Right lobe of liver (tissue), 6 donors: Measurements from ENCODE around the gene ZNF652. TPM values are rescaled to one million over a fixed set of nuclear protein-coding genes. Genes with fewer than 3 reads are reported as not detected.
A peak's percentile ranks its signal among the peaks of the same experiment; 100 is the strongest.
"Not testable (repeated sequence)": the region's sequence is repeated elsewhere in the genome, so short reads cannot be mapped to it uniquely, and the experiment has no call there.

ENCODE experiments used
- ATAC-seq, 4 donors: fragments of 200-7000 bp; cut with Tn5 transposase; one replicate each; pipeline ENCODE4 v1.9.1; 2020; ENCODE audit warnings: mild to moderate bottlenecking in 4 of 4, moderate library complexity in 4 of 4
- DNase-seq, 3 donors: peaks; one replicate each; pipeline ENCODE4 v3.0.0-alpha.2; 2020
- H3K27ac ChIP-seq, 3 donors: fragments of 200-600 bp; one replicate each; pipeline ENCODE4 v1.8.0; 2022
- H3K27me3 ChIP-seq, 2 donors: fragments of 200-600 bp; one replicate each; pipeline ENCODE4 v1.8.0; 2022
- H3K36me3 ChIP-seq, 4 donors: fragments of 200-600 bp; sonication (generic) in 1 of 4; one replicate each; pipeline versions ENCODE4 v1.5.1 to v1.8.0; 2017 to 2022; ENCODE audit warnings: control low read depth in 1 of 4
- H3K4me1 ChIP-seq, 4 donors: fragments of 200-600 bp; sonication (generic) in 1 of 4; one replicate each; pipeline versions ENCODE4 v1.5.1 to v1.8.0; 2017 to 2022; ENCODE audit warnings: control low read depth in 1 of 4
- H3K4me3 ChIP-seq, 3 donors: fragments of 200-600 bp; one replicate each; pipeline ENCODE4 v1.8.0; 2022
- H3K9me3 ChIP-seq, 4 donors: fragments of 200-600 bp; sonication (generic) in 1 of 4; one replicate each; pipeline versions ENCODE4 v1.5.1 to v1.8.0; 2017 to 2022; ENCODE audit warnings: control low read depth in 1 of 4
- POLR2A ChIP-seq: fragments of 450-650 bp; IDR thresholded peaks from one replicate; pipeline ENCODE4 v1.6.1; 2017; ENCODE audit warnings: antibody characterized with exemption, mild to moderate bottlenecking
- whole genome bisulfite sequencing: methylation state at CpG from one replicate; pipeline ENCODE4 v1.1.6; 2018; ENCODE audit warnings: low coverage, low lambda C conversion rate; ENCODE audit not compliant: insufficient coverage; ENCODE audit errors: missing lambda C conversion rate; 5-methylcytosine and 5-hydroxymethylcytosine counted together
- intact Hi-C, 2 donors: fragments of 100-400 bp; cut with DNase I; formaldehyde crosslinking; loops; one replicate each; pipeline versions ENCODE4 v1.11.2 to v1.14.1; 2022
- total RNA-seq, 6 experiments: library from RNA; depleted of rRNA in 2 of 6; stranded (reverse); fragments of >200 nt in 2 of 6; fragmentation: NEBNext Ultra II Directional in 3 of 6; extraction: Animal tissue kit (Norgen Biotek cat#: 25700) in 3 of 6; gene quantifications; one replicate each; pipeline versions ENCODE4 v1.1.0 to v1.2.4, GENCODE V29; 2016 to 2023
- TF ChIP-seq, protein P1 (sequence below), 4 donors: fragments of 200-600 bp in 3 of 4; fragments of 450-650 bp in 1 of 4; IDR thresholded peaks; one replicate each; pipeline versions ENCODE4 v1.5.1 to v1.8.0; 2016 to 2022; ENCODE audit warnings: antibody characterized with exemption in 4 of 4, mild to moderate bottlenecking in 2 of 4
- donor health status: DM: no; HTN: yes; CAD: no.
- donor health status: DM: no; HTN: no; CAD: no.
- donor health status: DM: no; HTN: no; CAD: no.
- donor health status: DM: no; HTN: yes; CAD: no.
- donor health status: DM: no; HTN: yes; CAD: no.

ZNF652 gene
- total RNA-seq, 6 experiments from 2014 or later = 16.9 to 36.8 (median 24.3) TPM

- WGBS = 43% methylated on average over 3 of the region's 8 CpGs
- Histone ChIP-seq H3K4me3 (no peak overlapping the region), H3K27ac (no peak overlapping the region), H3K9me3 (no peaks in the 10 kb centered on the region), H3K27me3 (no peaks in the 10 kb centered on the region), H3K36me3 (no peaks in the 10 kb centered on the region), H3K4me1 (peaks cover 0 to 4% (median 0%) of the 10 kb centered on the region in 4 donors)
- DNase-seq (no peak), ATAC-seq (no peak)
- intact Hi-C loops = loop anchor here in 1 of 2 donors (5.0 kb wide), 1 partner anchor 76 kb away; no protein-coding TSS in a partner anchor
- TF ChIP-seq, protein P1, sequence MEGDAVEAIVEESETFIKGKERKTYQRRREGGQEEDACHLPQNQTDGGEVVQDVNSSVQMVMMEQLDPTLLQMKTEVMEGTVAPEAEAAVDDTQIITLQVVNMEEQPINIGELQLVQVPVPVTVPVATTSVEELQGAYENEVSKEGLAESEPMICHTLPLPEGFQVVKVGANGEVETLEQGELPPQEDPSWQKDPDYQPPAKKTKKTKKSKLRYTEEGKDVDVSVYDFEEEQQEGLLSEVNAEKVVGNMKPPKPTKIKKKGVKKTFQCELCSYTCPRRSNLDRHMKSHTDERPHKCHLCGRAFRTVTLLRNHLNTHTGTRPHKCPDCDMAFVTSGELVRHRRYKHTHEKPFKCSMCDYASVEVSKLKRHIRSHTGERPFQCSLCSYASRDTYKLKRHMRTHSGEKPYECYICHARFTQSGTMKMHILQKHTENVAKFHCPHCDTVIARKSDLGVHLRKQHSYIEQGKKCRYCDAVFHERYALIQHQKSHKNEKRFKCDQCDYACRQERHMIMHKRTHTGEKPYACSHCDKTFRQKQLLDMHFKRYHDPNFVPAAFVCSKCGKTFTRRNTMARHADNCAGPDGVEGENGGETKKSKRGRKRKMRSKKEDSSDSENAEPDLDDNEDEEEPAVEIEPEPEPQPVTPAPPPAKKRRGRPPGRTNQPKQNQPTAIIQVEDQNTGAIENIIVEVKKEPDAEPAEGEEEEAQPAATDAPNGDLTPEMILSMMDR (IDR thresholded peaks at IDR 0.05) = no peak
- TF ChIP-seq POLR2A = no peak
Observed at GRCh38 chr17:49393491-49394255, 31.6 kb upstream of the ZNF652 start.

DNA sequence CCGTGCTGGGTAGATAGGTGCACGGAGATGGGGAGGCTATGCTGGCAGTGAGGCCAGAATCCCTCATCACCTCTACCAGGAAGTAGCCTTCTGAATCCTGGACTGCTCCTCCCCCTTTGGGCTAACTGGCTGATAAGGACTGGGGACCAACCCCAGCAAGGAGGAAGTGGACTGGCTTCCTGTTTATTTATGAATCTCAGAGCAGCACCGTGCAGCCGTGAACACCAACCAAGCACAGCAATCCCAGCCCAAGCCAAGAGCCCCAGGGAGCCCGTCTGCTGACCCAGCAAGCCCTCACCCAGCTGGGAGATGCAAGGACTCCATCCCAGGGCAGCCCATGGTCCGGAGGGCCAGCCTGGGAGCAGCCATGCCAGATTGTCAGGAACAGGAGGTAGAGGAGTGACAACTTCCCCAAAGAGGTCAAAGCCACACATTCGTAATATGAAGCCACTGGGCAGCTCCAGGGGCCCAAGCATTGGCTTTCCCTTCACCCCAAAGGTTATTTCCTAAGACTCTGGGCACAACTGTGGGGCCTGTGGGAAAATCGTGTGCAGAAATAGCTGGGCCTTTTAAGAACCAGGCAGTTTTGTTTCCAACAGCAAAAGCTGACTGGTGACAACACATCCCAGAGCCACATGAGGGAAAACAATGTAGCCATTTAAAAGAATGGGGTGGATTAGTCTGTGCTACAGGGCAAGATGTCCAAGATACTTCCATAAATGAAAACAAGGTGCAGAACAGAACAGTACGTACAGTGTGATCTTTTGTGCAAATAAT is 28.7 kb upstream of the ZNF652 start:
- peak in 2 of 3 donors; percentile 38 to 61 for DNase-seq
- ATAC-seq = peak; percentile 64 to 75 (median 70)
- Histone ChIP-seq H3K9me3 (no peaks in the 10 kb centered on the region), H3K36me3 (no peaks in the 10 kb centered on the region), H3K27ac (peak overlapping the region in 2 of 3 donors; percentile 40 to 53), H3K27me3 (no peaks in the 10 kb centered on the region), H3K4me3 (no peak overlapping the region), H3K4me1 (peaks cover 0 to 4% (median 0%) of the 10 kb centered on the region in 4 donors)
- no peak for TF ChIP-seq POLR2A
- 48% methylated on average over 6 of the region's 9 CpGs for WGBS
- intact Hi-C loops = loop anchor here in 1 of 2 donors (5.0 kb wide), 1 partner anchor 73 kb away; no protein-coding TSS in a partner anchor

DNA sequence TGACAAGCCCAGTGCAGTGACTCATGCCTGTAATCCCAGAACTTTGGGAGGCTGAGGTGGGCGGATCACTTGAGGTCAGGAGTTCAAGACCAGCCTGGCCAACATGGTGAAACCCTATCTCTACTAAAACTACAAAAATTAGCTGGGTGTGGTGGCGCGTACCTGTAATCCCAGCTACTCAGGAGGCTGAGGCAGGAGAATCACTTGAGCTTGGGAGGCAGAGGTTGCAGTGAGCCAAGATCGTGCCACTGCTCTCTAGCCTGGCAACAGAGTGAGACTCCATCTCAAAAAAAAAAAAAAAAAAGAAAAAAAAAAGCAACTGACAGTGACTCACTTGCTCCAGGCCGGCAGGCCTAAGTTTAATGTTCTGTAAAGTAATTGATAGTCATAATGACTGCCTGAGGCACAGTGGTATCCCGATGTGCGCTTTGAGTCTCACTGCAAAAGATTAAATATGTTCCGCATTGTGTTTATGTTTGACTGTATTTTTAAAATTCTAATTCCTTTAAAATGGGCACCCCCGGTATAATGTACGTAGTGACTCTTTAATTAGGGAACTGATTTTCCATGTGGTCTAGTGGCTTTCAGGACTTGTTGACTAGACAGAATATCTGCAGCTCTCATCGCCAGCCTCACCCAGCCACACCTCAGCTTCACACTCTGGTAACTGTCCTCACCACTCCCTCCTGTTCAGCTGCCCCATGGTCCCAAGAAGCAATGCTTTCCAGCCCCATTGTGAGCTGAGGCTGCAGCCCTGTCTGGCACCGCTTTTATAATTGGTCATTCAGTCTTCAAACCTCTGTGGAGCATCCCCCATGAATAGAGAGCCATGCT is 27.7 kb upstream of the ZNF652 start:
- ATAC-seq = peak in 1 of 4 donors; percentile 13
- H3K27ac ChIP-seq = peak overlapping the region in 1 of 3 donors; percentile 53
- not testable (repeated sequence) for H3K4me1 ChIP-seq, H3K27me3 ChIP-seq, DNase-seq, H3K4me3 ChIP-seq, H3K36me3 ChIP-seq, H3K9me3 ChIP-seq
- WGBS = 81% methylated on average over 12 of the region's 12 CpGs
- intact Hi-C loops = loop anchor here in 1 of 2 donors (5.0 kb wide), 1 partner anchor 72 kb away; no protein-coding TSS in a partner anchor

GRCh38 chr17:49388692-49389513 is 26.9 kb upstream of the ZNF652 start:
- H3K4me1 ChIP-seq = no peaks in the 10 kb centered on the region
- ATAC-seq (no peak), DNase-seq (no peak)
- H3K9me3 ChIP-seq = no peaks in the 10 kb centered on the region
- TF ChIP-seq, protein P1 (IDR thresholded peaks at IDR 0.05) = no peak
- TF ChIP-seq POLR2A = no peak
- no peak overlapping the region for H3K4me3 ChIP-seq
- intact Hi-C loops = no loop called here
- no peaks in the 10 kb centered on the region for H3K27me3 ChIP-seq
- WGBS = 81% methylated on average over 6 of the region's 8 CpGs
- no peaks in the 10 kb centered on the region for H3K36me3 ChIP-seq
- no peak overlapping the region for H3K27ac ChIP-seq
